ENCODE results near the gene HDAC4.

HDAC4 gene

GRCh38 chr2:239365782-239366435 lies 34.9 kb downstream of the HDAC4 start:
- no peak for DNase-seq

DNA sequence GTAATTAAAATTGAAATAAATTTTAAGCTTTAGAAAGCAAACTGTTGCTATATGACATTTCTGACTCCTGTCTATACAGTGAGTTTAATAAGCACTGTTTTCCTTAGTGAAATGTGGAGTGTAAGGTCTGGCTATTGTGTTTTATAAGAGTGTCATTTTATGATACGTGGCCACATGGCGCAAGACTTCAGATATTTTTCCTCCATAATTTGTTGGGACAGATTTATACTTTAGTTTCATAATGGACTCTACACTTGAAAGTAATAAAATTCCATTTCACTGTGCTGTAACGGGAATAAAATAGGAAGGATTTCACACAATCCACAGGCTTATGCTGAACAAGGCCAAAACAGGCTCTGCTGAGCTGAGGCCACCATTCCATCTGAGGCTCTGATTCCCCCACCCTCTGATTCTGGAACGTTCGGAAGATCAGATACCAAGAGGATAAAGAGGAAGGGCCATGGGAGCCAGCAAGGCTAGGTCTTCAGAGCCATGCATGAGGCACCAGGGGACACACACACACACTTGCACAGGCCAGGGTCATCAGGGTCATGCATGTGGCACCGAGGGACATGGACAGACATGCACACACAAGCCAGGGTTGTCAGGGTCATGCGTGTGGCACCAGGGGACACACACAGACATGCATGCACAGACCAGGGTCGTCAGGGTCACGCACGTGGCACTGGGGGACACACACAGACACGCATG lies 35.6 kb downstream of the HDAC4 start:
- no peak for DNase-seq

- DNase-seq: no peak
Measured at GRCh38 chr2:239363946-239364637, 36.7 kb downstream of the HDAC4 start.

- DNase-seq: no peak
Measured at GRCh38 chr2:239362507-239362906, 38.3 kb downstream of the HDAC4 start.

- DNase-seq: no peak
Measured at GRCh38 chr2:239361311-239361642, 39.5 kb downstream of the HDAC4 start.

DNA sequence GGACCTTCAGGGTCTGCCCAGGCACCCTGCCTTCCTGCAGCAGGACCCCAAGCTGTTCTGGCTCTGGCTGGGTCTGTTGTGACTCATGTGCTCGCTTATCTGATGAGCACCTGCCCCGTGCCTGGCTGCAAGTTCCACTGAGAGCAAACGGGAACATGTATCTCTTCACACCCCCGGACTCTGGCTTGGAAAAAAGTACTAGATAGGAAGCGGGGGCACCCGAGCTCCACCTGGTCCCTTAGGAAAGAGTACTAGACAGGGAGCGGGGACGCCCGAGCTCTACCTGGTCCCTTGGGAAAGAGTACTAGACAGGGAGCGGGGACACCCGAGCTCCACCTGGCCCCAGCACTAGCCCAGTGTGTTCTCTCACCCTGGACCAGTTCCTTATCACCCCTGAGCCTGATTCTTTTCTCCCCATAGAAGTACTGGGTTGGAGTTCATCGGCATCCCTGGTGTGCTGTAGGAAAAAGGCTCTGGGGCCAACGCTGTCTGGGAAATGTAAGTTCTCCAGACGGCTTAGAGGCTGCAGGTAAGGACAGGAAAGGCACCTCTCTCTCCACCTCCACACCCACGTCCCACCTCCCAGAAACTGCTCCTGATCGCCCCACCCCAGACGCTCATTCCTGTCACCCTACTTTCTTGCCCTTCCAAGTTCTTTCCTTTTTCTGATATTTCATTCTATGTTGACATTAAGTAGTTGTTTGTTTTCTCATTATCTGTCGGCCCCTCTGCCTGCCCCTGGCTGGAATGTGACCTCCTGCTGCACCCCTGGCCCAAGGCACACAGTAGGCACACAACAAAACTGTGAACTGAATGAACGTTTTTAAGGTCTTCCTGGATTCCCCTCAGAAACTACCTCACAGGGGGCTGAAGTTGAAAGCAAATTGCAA lies 40.2 kb downstream of the HDAC4 start:
- no peak for DNase-seq

GRCh38 chr2:239360008-239360407 lies 40.8 kb downstream of the HDAC4 start:
- no peak for DNase-seq

DNA sequence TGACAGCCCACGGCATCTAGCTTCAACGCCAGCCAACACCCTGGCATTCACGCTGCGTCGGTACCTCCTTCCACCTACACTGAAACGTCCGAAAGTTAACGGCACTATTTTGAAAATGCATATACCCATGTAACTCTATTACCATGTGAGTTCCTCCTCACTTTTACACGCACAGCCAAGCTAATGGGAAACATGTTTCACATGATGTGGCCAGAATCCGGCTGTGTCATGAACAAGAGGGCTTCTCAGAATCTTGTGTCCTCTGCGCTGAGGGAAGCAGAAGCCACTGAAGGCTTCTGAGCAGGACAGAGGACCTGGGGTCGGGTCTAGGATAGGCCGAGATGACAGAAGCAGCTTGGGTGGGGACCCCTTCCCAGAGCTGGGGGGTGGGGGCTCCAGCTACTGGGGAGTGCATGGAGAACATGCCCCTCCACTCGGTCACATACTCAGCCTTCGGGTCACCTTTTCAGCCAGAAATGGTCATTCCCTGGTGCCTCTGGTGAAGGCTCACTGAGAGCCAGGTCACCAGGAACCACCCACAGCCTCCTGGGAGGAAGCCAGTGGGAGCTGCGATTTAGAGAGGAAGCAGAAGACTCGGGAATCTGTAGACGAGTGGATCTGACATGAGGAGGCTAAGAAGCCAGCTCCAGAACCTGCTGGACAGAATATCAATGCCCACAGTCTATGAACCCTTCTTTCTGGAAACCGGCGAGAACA lies 41.5 kb downstream of the HDAC4 start:
- no peak for DNase-seq

GRCh38 chr2:239358062-239358754 lies 42.6 kb downstream of the HDAC4 start:
- DNase-seq: peak; percentile 73

GRCh38 chr2:239355724-239356123 lies 45.1 kb downstream of the HDAC4 start:
- DNase-seq: no peak

GRCh38 chr2:239355139-239355538 lies 45.7 kb downstream of the HDAC4 start:
- no peak for DNase-seq

- DNase-seq: no peak
Measured at GRCh38 chr2:239354791-239355136, 46.1 kb downstream of the HDAC4 start.

DNA sequence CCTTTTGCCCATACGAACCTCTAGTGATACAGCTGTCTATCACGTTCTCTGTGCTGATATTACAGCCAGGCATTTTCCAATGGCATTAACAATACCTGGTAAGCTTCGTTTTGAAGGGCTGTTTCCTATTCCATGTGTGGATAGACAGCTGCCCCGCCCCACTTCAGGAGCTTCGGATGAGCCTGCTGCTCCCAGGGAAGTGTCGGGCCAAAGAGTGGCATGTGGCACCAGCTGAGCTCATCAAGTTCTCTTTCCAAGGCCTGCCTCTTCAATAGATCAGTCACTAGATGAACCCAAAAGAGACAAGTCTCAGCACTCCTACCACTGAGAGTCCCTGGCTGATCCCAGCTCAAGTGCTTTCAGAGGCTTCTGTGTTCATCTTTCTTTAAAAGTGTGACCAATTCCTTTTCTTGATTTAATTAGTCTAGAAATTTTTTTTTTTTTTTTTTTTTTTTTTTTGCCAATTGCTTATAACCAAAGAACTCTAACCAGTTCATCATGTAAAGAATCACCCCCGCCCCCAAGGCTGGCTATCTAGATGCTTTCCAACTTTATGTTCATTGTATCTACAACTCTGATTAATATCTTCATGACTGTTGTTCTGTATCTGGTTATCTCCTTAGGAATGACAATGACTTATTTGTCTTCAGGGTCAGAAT lies 46.6 kb downstream of the HDAC4 start:
- DNase-seq: peak; percentile 51

DNA sequence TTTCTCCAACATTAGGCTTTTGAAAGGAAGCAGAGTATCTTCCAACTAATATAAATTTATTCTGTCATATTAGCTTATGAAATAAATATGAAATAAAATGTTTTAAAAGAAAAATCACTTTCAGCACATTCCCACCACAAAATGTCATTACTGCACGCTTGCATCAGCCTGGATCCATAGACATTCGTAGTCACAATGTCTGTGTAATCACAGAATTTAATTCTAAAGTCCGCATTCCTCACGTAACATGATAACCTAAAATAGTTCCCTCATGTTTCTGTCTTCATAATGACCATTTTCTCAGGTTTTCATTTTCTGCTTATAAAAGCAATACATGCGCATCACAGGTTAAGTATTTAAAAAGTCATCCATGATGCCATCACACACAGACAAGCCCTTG lies 47.1 kb downstream of the HDAC4 start:
- no peak for DNase-seq

GRCh38 chr2:239351687-239352086 lies 49.1 kb downstream of the HDAC4 start:
- DNase-seq: no peak

- no peak for DNase-seq
Measured at GRCh38 chr2:239349453-239350135, 51.2 kb downstream of the HDAC4 start.

- peak; percentile 62 for DNase-seq
Measured at GRCh38 chr2:239348563-239349452, 52.0 kb downstream of the HDAC4 start.

- no peak for DNase-seq
Measured at GRCh38 chr2:239346676-239347075, 54.1 kb downstream of the HDAC4 start.

DNA sequence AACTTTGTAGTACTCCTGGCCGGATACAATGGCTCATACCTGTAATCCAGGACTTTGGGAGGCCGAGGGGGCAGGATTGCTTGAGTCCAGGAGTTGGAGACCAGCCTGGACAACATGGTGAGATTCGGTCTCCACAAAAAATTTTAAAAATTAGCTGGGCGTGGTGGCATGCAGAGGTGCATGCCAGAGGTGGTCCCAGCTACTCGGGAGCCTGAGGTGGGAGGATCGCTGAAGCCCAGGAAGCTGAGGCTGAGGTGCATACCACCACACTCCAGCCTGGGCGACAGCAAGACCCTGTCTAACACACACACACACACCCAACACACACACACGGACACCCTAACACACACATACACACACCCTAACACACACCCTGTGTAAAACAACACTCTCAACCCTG lies 55.6 kb downstream of the HDAC4 start:
- no peak for DNase-seq

DNA sequence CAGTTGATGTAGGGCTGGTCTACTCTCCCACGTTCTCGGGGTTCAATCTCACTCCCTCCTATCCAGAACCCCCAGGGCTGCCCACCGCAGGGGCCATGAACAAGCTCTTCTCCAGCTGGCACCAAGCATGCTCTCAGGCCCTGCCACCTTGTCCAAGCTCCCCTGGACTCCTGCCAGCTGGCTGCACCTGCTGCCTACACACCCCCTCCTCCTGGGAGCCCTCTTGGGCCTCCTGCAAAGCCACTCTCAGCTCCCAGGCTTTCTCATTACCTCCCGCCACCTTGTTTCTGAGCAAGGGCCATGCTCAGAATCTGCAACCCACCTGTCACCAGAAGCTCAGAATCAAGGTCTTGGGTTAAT lies 56.0 kb downstream of the HDAC4 start:
- peak; percentile 89 for DNase-seq

All from NCI-H510A treated with DMSO at 0.1 percent for 48 hours (cell line).